Measurements from ENCODE around the gene AUTS2.

GRCh38 chr7:70266186-70266585 lies 667.9 kb downstream of the AUTS2 start:
- TF ChIP-seq POLR2A (IDR thresholded peaks at IDR 0.05; ENCODE audit: low read depth, low read length) (no peak), POLR2AphosphoS5 (IDR thresholded peaks at IDR 0.05; ENCODE audit: low read depth, low read length) (no peak), TAF1 (IDR thresholded peaks at IDR 0.05; ENCODE audit: low read depth, low read length) (no peak), PAX5 (IDR thresholded peaks at IDR 0.05; ENCODE audit: insufficient read depth, low read length, severe bottlenecking) (no peak)

Data from GM12891 (cell line).